Chondrocyte (in vitro differentiated cells): ENCODE results near the gene ARHGEF2. TPM values are rescaled to one million over a fixed set of nuclear protein-coding genes. Genes with fewer than 3 reads are reported as not detected.
A peak's percentile ranks its signal among the peaks of the same experiment; 100 is the strongest.

Experiments used
- DNase-seq: peaks from one replicate; pipeline ENCODE4 v3.0.0; 2021; ENCODE audit warnings: mixed read lengths, low spot score
- H3K27ac Mint-ChIP-seq: one replicate; pipeline ENCODE4 v1.8.0; 2021; ENCODE audit warnings: mild to moderate bottlenecking, moderate library complexity, mixed read lengths; ENCODE audit not compliant: unreplicated experiment
- H3K27me3 Mint-ChIP-seq: 2 replicates; pipeline ENCODE4 v1.8.0; 2021; ENCODE audit warnings: low read depth, mixed read lengths
- H3K36me3 Mint-ChIP-seq: 2 replicates; pipeline ENCODE4 v1.8.0; 2021; ENCODE audit warnings: low read depth, mixed read lengths
- H3K4me1 Mint-ChIP-seq: 2 replicates; pipeline ENCODE4 v1.8.0; 2021; ENCODE audit warnings: low read depth, mild to moderate bottlenecking, mixed read lengths
- H3K4me3 Mint-ChIP-seq: one replicate; pipeline ENCODE4 v1.8.0; 2021; ENCODE audit warnings: mild to moderate bottlenecking, moderate library complexity, mixed read lengths; ENCODE audit not compliant: unreplicated experiment
- H3K9me3 Mint-ChIP-seq: 2 replicates; pipeline ENCODE4 v1.8.0; 2021; ENCODE audit warnings: low read depth, mixed read lengths
- CTCF ChIP-seq: fragments of 200-600 bp; sonication (generic); IDR thresholded peaks from 2 replicates; pipeline ENCODE4 v1.5.0; 2021; ENCODE audit warnings: antibody characterized with exemption, mild to moderate bottlenecking, moderate library complexity
- total RNA-seq: library from RNA; stranded (reverse); gene quantifications from 3 replicates; pipeline ENCODE4 v1.2.1, GENCODE V29; 2021

Gene ARHGEF2
- total RNA-seq, 1 donor from 2014 or later: 203 TPM

- DNase-seq: no peak
- Mint-ChIP-seq H3K4me1 (peaks cover 41% of the 10 kb centered on the region), H3K9me3 (no peaks in the 10 kb centered on the region), H3K27ac (peak overlapping the region; percentile 95), H3K27me3 (no peaks in the 10 kb centered on the region), H3K36me3 (peaks cover 47% of the 10 kb centered on the region), H3K4me3 (peak overlapping the region; percentile 52)
- no peak for TF ChIP-seq CTCF
Measured at GRCh38 chr1:155962599-155963211, 15.6 kb downstream of the ARHGEF2 start.

- DNase-seq: no peak
- H3K4me3 Mint-ChIP-seq: peak overlapping the region; percentile 52
- peaks cover 37% of the 10 kb centered on the region for H3K4me1 Mint-ChIP-seq
- peak overlapping the region; percentile 95 for H3K27ac Mint-ChIP-seq
- TF ChIP-seq CTCF: peak; percentile 76
- H3K27me3 Mint-ChIP-seq: no peaks in the 10 kb centered on the region
- H3K9me3 Mint-ChIP-seq: no peaks in the 10 kb centered on the region
- peaks cover 50% of the 10 kb centered on the region for H3K36me3 Mint-ChIP-seq
Measured at GRCh38 chr1:155961937-155962336, 16.4 kb downstream of the ARHGEF2 start.

GRCh38 chr1:155960081-155960745 lies 18.1 kb downstream of the ARHGEF2 start:
- H3K36me3 Mint-ChIP-seq: peaks cover 42% of the 10 kb centered on the region
- H3K4me3 Mint-ChIP-seq: no peak overlapping the region
- no peaks in the 10 kb centered on the region for H3K9me3 Mint-ChIP-seq
- TF ChIP-seq CTCF: no peak
- peak overlapping the region; percentile 95 for H3K27ac Mint-ChIP-seq
- DNase-seq: no peak
- no peaks in the 10 kb centered on the region for H3K27me3 Mint-ChIP-seq
- peaks cover 37% of the 10 kb centered on the region for H3K4me1 Mint-ChIP-seq

GRCh38 chr1:155957411-155957915 lies 20.9 kb downstream of the ARHGEF2 start:
- Mint-ChIP-seq H3K4me1 (peaks cover 27% of the 10 kb centered on the region), H3K27me3 (no peaks in the 10 kb centered on the region), H3K27ac (no peak overlapping the region), H3K4me3 (no peak overlapping the region), H3K36me3 (peaks cover 42% of the 10 kb centered on the region), H3K9me3 (no peaks in the 10 kb centered on the region)
- no peak for TF ChIP-seq CTCF
- no peak for DNase-seq

- Mint-ChIP-seq H3K4me1 (no peaks in the 10 kb centered on the region), H3K27me3 (no peaks in the 10 kb centered on the region), H3K9me3 (no peaks in the 10 kb centered on the region), H3K4me3 (no peak overlapping the region), H3K36me3 (peaks cover 40% of the 10 kb centered on the region), H3K27ac (no peak overlapping the region)
- DNase-seq: no peak
- no peak for TF ChIP-seq CTCF
Measured at GRCh38 chr1:155954645-155955044, 23.7 kb downstream of the ARHGEF2 start.
